Mesenchymal stem cell (in vitro differentiated cells and primary cell): ENCODE data around the gene FBXO38.

Experiments
- DNase-seq: peaks from one replicate; pipeline ENCODE4 v3.0.0-alpha.2; 2013
- H2AFZ ChIP-seq: one replicate; pipeline ENCODE4 v1.6.1; 2013; ENCODE audit warnings: low read depth, mild to moderate bottlenecking, control low read depth, inconsistent platforms, low read length, moderate library complexity
- H2AK5ac ChIP-seq: 2 replicates; pipeline ENCODE4 v1.6.1; 2013; ENCODE audit warnings: low read length, moderate library complexity, mild to moderate bottlenecking, inconsistent platforms; ENCODE audit not compliant: severe bottlenecking
- H2BK120ac ChIP-seq: one replicate; pipeline ENCODE4 v1.6.1; 2013; ENCODE audit warnings: low read depth, mild to moderate bottlenecking, inconsistent platforms, low read length, moderate library complexity
- H2BK12ac ChIP-seq, 2 experiments: one replicate each; pipeline ENCODE4 v1.6.1; 2013; ENCODE audit warnings: inconsistent platforms in 2 of 2, low read length in 2 of 2, mild to moderate bottlenecking in 2 of 2, moderate library complexity in 2 of 2, control low read depth in 1 of 2
- H2BK15ac ChIP-seq: one replicate; pipeline ENCODE4 v1.6.1; 2013; ENCODE audit warnings: mild to moderate bottlenecking, low read depth, inconsistent platforms; ENCODE audit not compliant: poor library complexity, severe bottlenecking
- H2BK5ac ChIP-seq: 2 replicates; pipeline ENCODE4 v1.6.1; 2013; ENCODE audit warnings: low read depth, mild to moderate bottlenecking, low read length, control low read depth, inconsistent platforms; ENCODE audit not compliant: poor library complexity, severe bottlenecking
- H3K14ac ChIP-seq, 2 experiments: one replicate each; pipeline ENCODE4 v1.6.1; 2013; ENCODE audit warnings: inconsistent platforms in 2 of 2, low read length in 2 of 2, control low read depth in 1 of 2, mild to moderate bottlenecking in 1 of 2, moderate library complexity in 1 of 2
- H3K18ac ChIP-seq, 2 experiments: one replicate each; pipeline ENCODE4 v1.6.1; 2013; ENCODE audit warnings: inconsistent platforms in 2 of 2, low read length in 2 of 2, control low read depth in 1 of 2, low read depth in 1 of 2, mild to moderate bottlenecking in 1 of 2
- H3K23ac ChIP-seq, 2 experiments: one replicate each; pipeline ENCODE4 v1.6.1; 2013; ENCODE audit warnings: inconsistent platforms in 2 of 2, low read length in 2 of 2, mild to moderate bottlenecking in 2 of 2, moderate library complexity in 2 of 2, control low read depth in 1 of 2
- H3K27ac ChIP-seq: 2 replicates; pipeline ENCODE4 v1.5.1; 2013; ENCODE audit warnings: mild to moderate bottlenecking, moderate library complexity, low read length, control low read depth, inconsistent platforms; ENCODE audit not compliant: poor library complexity, severe bottlenecking
- H3K27me3 ChIP-seq, 2 experiments: 2 replicates each; pipeline versions ENCODE4 v1.6.1 to v1.7.0; 2013; ENCODE audit warnings: low read length in 2 of 2, mild to moderate bottlenecking in 2 of 2, moderate library complexity in 2 of 2, control low read depth in 1 of 2, inconsistent platforms in 1 of 2; ENCODE audit not compliant: control insufficient read depth in 1 of 2, insufficient read depth in 1 of 2
- H3K36me3 ChIP-seq, 2 experiments: 2 replicates each; pipeline versions ENCODE4 v1.6.1 to v1.7.0; 2013; ENCODE audit warnings: low read length in 2 of 2, control low read depth in 1 of 2, inconsistent platforms in 1 of 2, low read depth in 1 of 2, mild to moderate bottlenecking in 1 of 2; ENCODE audit not compliant: insufficient read depth in 2 of 2, control insufficient read depth in 1 of 2
- H3K4ac ChIP-seq, 2 experiments: one replicate each; pipeline ENCODE4 v1.6.1; 2013; ENCODE audit warnings: inconsistent platforms in 2 of 2, low read length in 2 of 2, mild to moderate bottlenecking in 2 of 2, moderate library complexity in 2 of 2, control low read depth in 1 of 2, low read depth in 1 of 2
- H3K4me1 ChIP-seq: 2 replicates; pipeline ENCODE4 v1.6.1; 2013; ENCODE audit warnings: low read depth, low read length, control low read depth; ENCODE audit not compliant: control insufficient read depth, insufficient read depth
- H3K4me2 ChIP-seq: 2 replicates; pipeline ENCODE4 v1.6.1; 2013; ENCODE audit warnings: low read length, mild to moderate bottlenecking, inconsistent platforms; ENCODE audit not compliant: poor library complexity, severe bottlenecking
- H3K4me3 ChIP-seq, 2 experiments: 2 replicates each; pipeline versions ENCODE4 v1.5.1 to v1.7.0; 2013; ENCODE audit warnings: low read length in 2 of 2, mild to moderate bottlenecking in 2 of 2, control low read depth in 1 of 2, low read depth in 1 of 2; ENCODE audit not compliant: insufficient read depth in 1 of 2
- H3K79me1 ChIP-seq: replicated peaks from 2 replicates; pipeline ENCODE4 v1.6.1; 2013; ENCODE audit warnings: mild to moderate bottlenecking, control low read depth, low read length, inconsistent platforms; ENCODE audit not compliant: poor library complexity, severe bottlenecking
- H3K9ac ChIP-seq: 2 replicates; pipeline ENCODE4 v1.7.0; 2013; ENCODE audit warnings: mild to moderate bottlenecking, low read length, moderate library complexity
- H3K9me3 ChIP-seq: 2 replicates; pipeline ENCODE4 v1.7.0; 2013; ENCODE audit warnings: mild to moderate bottlenecking, low read length; ENCODE audit not compliant: control insufficient read depth
- H4K8ac ChIP-seq: one replicate; pipeline ENCODE4 v1.6.1; 2013; ENCODE audit warnings: inconsistent platforms, mild to moderate bottlenecking, low read length, moderate library complexity
- H4K91ac ChIP-seq: one replicate; pipeline ENCODE4 v1.6.1; 2013; ENCODE audit warnings: mild to moderate bottlenecking, low read length, inconsistent platforms
- WGBS: methylation state at CpG from one replicate; pipeline ENCODE4 v1.1.7; 2013; ENCODE audit warnings: mixed read lengths; 5-methylcytosine and 5-hydroxymethylcytosine counted together

FBXO38 gene

DNA sequence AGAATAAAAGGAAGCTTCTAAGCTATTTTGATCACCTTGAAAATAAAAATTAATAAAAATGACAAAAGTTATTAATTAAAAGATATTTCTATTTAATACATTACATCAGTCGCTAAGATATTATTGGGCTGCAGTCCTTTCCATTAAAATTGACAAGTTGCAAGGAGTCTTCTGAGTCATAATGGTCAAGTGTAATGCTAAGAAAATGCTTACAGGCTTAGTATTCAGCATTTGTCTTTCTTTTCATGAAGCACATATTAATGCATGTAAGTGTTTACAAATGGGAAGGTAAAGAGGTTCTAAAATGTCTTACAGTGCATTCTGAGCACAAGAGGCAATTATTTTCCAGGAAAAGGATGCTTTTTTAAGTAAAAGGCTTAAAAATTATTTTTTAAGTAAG, 31.1 kb upstream of the FBXO38 start:
- no peak overlapping the region for H2BK120ac ChIP-seq
- no peaks in the 10 kb centered on the region for H3K4me1 ChIP-seq
- H2BK12ac ChIP-seq: no peak overlapping the region
- DNase-seq: no peak
- H2AK5ac ChIP-seq: no peak overlapping the region
- no peak overlapping the region for H3K27ac ChIP-seq
- no peak overlapping the region for H3K4ac ChIP-seq
- no peak overlapping the region for H4K8ac ChIP-seq
- WGBS: no CpG with 5 or more reads among the region's 1 CpG
- H4K91ac ChIP-seq: no peak overlapping the region
- H3K79me1 ChIP-seq: no peaks in the 10 kb centered on the region
- no peak overlapping the region for H2AFZ ChIP-seq
- no peaks in the 10 kb centered on the region for H3K27me3 ChIP-seq
- H3K9ac ChIP-seq: no peak overlapping the region
- H3K14ac ChIP-seq: no peak overlapping the region
- H3K9me3 ChIP-seq: no peaks in the 10 kb centered on the region
- H2BK15ac ChIP-seq: no peak overlapping the region
- H3K18ac ChIP-seq: no peak overlapping the region
- H3K23ac ChIP-seq: no peak overlapping the region
- no peak overlapping the region for H3K4me2 ChIP-seq
- no peak overlapping the region for H3K4me3 ChIP-seq
- no peak overlapping the region for H2BK5ac ChIP-seq
- no peaks in the 10 kb centered on the region for H3K36me3 ChIP-seq

- no peak overlapping the region for H4K8ac ChIP-seq
- DNase-seq: no peak
- no peak overlapping the region for H3K23ac ChIP-seq
- no CpG with 5 or more reads among the region's 2 CpGs for WGBS
- H3K36me3 ChIP-seq: no peaks in the 10 kb centered on the region
- H3K9ac ChIP-seq: no peak overlapping the region
- H3K18ac ChIP-seq: no peak overlapping the region
- H3K27me3 ChIP-seq: no peaks in the 10 kb centered on the region
- no peak overlapping the region for H2BK15ac ChIP-seq
- no peak overlapping the region for H2BK5ac ChIP-seq
- no peaks in the 10 kb centered on the region for H3K9me3 ChIP-seq
- H3K4me1 ChIP-seq: no peaks in the 10 kb centered on the region
- H2BK12ac ChIP-seq: no peak overlapping the region
- H4K91ac ChIP-seq: no peak overlapping the region
- no peak overlapping the region for H3K14ac ChIP-seq
- H3K27ac ChIP-seq: no peak overlapping the region
- no peak overlapping the region for H2BK120ac ChIP-seq
- H3K4me3 ChIP-seq: no peak overlapping the region
- no peak overlapping the region for H2AFZ ChIP-seq
- no peak overlapping the region for H3K4ac ChIP-seq
- H3K79me1 ChIP-seq: no peaks in the 10 kb centered on the region
- no peak overlapping the region for H3K4me2 ChIP-seq
- no peak overlapping the region for H2AK5ac ChIP-seq
These were observed 30.1 kb upstream of the FBXO38 start for GRCh38 chr5:148353634-148354033.

- Histone ChIP-seq H4K91ac (no peak overlapping the region), H2AK5ac (no peak overlapping the region)
These were observed 19.4 kb upstream of the FBXO38 start for GRCh38 chr5:148364343-148364742.

GRCh38 chr5:148368299-148368698, 15.5 kb upstream of the FBXO38 start:
- H3K79me1 ChIP-seq: no peaks in the 10 kb centered on the region
- no peak for DNase-seq
- H3K4ac ChIP-seq: no peak overlapping the region
- no peak overlapping the region for H3K18ac ChIP-seq
- no peak overlapping the region for H3K4me2 ChIP-seq
- H2BK120ac ChIP-seq: no peak overlapping the region
- no peaks in the 10 kb centered on the region for H3K4me1 ChIP-seq
- no peak overlapping the region for H2AFZ ChIP-seq
- H4K91ac ChIP-seq: no peak overlapping the region
- no peak overlapping the region for H2BK15ac ChIP-seq
- no peak overlapping the region for H3K14ac ChIP-seq
- H2AK5ac ChIP-seq: no peak overlapping the region
- H4K8ac ChIP-seq: no peak overlapping the region
- H3K27me3 ChIP-seq: no peaks in the 10 kb centered on the region
- H3K27ac ChIP-seq: no peak overlapping the region
- no peaks in the 10 kb centered on the region for H3K36me3 ChIP-seq
- H3K23ac ChIP-seq: no peak overlapping the region
- peaks cover 11% of the 10 kb centered on the region for H3K9me3 ChIP-seq
- no peak overlapping the region for H2BK12ac ChIP-seq
- no peak overlapping the region for H2BK5ac ChIP-seq
- H3K9ac ChIP-seq: no peak overlapping the region
- H3K4me3 ChIP-seq: no peak overlapping the region

More at GRCh38 chr5:148364343-148364742, 19.4 kb upstream of the FBXO38 start:
- H3K4me1 ChIP-seq: no peaks in the 10 kb centered on the region
- peaks cover 11% of the 10 kb centered on the region for H3K9me3 ChIP-seq
- no peak overlapping the region for H4K8ac ChIP-seq
- no peak overlapping the region for H3K18ac ChIP-seq
- H3K4ac ChIP-seq: no peak overlapping the region
- H2BK12ac ChIP-seq: no peak overlapping the region
- H3K27me3 ChIP-seq: no peaks in the 10 kb centered on the region
- no peak overlapping the region for H2BK15ac ChIP-seq
- no peak overlapping the region for H3K4me3 ChIP-seq
- no peak overlapping the region for H2BK120ac ChIP-seq
- no peak overlapping the region for H3K23ac ChIP-seq
- no peak overlapping the region for H3K9ac ChIP-seq
- H3K14ac ChIP-seq: no peak overlapping the region
- no peak overlapping the region for H3K27ac ChIP-seq
- no peak overlapping the region for H3K4me2 ChIP-seq
- no peak overlapping the region for H2BK5ac ChIP-seq
- no peak for DNase-seq
- no peaks in the 10 kb centered on the region for H3K36me3 ChIP-seq
- H2AFZ ChIP-seq: no peak overlapping the region
- H3K79me1 ChIP-seq: no peaks in the 10 kb centered on the region
